HG03571 (cell line): ENCODE measurements around the gene ACTRT3.
A peak's percentile ranks its signal among the peaks of the same experiment; 100 is the strongest.
"Not testable (repeated sequence)": the region's sequence is repeated elsewhere in the genome, so short reads cannot be mapped to it uniquely, and the experiment has no call there.

Source experiments
- ATAC-seq: cut with Tn5 transposase; IDR thresholded peaks from one replicate; pipeline ENCODE4 v1.9.1; 2021; ENCODE audit not compliant: unreplicated experiment

ACTRT3 gene

GRCh38 chr3:169772897-169773816, 3.8 kb upstream of the ACTRT3 start, which contains the start of gene MYNN:
Gene MYNN, plus strand, starts transcription at chr3:169773396. Its CDS starts 900 bp downstream, at chr3:169774296.
- ATAC-seq, result peak; percentile 84

GRCh38 chr3:169772305-169772896, 3.0 kb upstream of the ACTRT3 start:
- peak; percentile 17 for ATAC-seq

- ATAC-seq, result no peak
These were observed 2.3 kb upstream of the ACTRT3 start for GRCh38 chr3:169771497-169772304.

- peak; percentile 80 for ATAC-seq
These were observed 4.3 kb downstream of the ACTRT3 start, which contains the start of gene TERC for GRCh38 chr3:169764882-169765612. Gene TERC, minus strand, starts transcription at chr3:169765060.

- peak; percentile 36 for ATAC-seq
These were observed 5.0 kb downstream of the ACTRT3 start for GRCh38 chr3:169764312-169764881.

- ATAC-seq, result no peak
These were observed 8.9 kb downstream of the ACTRT3 start for GRCh38 chr3:169760479-169760878.

- ATAC-seq, result peak; percentile 63
These were observed 10.1 kb downstream of the ACTRT3 start for GRCh38 chr3:169759256-169759655.

- ATAC-seq, result no peak
These were observed 10.9 kb downstream of the ACTRT3 start for GRCh38 chr3:169758359-169758994.

- no peak for ATAC-seq
These were observed 13.9 kb downstream of the ACTRT3 start for GRCh38 chr3:169755488-169755887.

GRCh38 chr3:169754711-169755110, 14.7 kb downstream of the ACTRT3 start:
- ATAC-seq, result no peak

- no peak for ATAC-seq
These were observed 17.5 kb downstream of the ACTRT3 start for GRCh38 chr3:169751875-169752274.

GRCh38 chr3:169750665-169751064, 18.7 kb downstream of the ACTRT3 start:
- ATAC-seq, result no peak

GRCh38 chr3:169748670-169749069, 20.7 kb downstream of the ACTRT3 start:
- ATAC-seq, result no peak

- ATAC-seq, result no peak
These were observed 22.4 kb downstream of the ACTRT3 start for GRCh38 chr3:169746924-169747323.

GRCh38 chr3:169744366-169745054, 24.9 kb downstream of the ACTRT3 start:
- ATAC-seq, result no peak

- no peak for ATAC-seq
These were observed 30.3 kb downstream of the ACTRT3 start for GRCh38 chr3:169739067-169739466.

- ATAC-seq, result not testable (repeated sequence)
These were observed 37.5 kb downstream of the ACTRT3 start for GRCh38 chr3:169731857-169732256.

GRCh38 chr3:169722724-169723123, 46.6 kb downstream of the ACTRT3 start:
- no peak for ATAC-seq

GRCh38 chr3:169718415-169718814, 50.9 kb downstream of the ACTRT3 start:
- ATAC-seq, result not testable (repeated sequence)
